D341Med (cell line): ENCODE results near the gene TUBA3D.
"Not testable (repeated sequence)": the region's sequence is repeated elsewhere in the genome, so short reads cannot be mapped to it uniquely, and the experiment has no call there.

ENCODE experiments used
- DNase-seq: peaks from one replicate; pipeline ENCODE4 v3.0.0; 2012; ENCODE audit warnings: low spot score

The TUBA3D gene

GRCh38 chr2:131514408-131515166 lies 38.7 kb downstream of the TUBA3D start:
- not testable (repeated sequence) for DNase-seq

DNA sequence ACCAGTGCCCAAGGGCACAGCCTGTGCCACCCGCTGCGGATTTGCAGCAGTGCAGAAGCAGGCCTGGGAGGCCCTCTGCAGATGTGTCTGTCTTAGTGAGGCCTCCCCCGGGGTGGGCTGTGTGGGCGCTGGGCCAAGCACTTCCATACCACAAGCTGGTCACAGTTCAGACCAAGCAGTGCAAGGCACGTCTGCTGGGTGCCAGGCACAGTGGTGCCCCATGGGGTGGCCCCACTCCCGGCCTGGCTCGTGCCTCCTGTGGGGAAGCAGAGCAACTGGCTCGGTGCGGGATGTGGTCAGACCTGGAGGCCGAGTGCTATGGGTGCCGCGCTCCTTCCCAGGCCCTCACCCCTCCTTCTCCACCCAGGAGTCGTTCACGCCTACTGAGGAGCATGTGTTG lies 39.3 kb downstream of the TUBA3D start:
- DNase-seq = not testable (repeated sequence)

- no peak for DNase-seq
Observed at GRCh38 chr2:131516011-131516410, 40.1 kb downstream of the TUBA3D start.

- DNase-seq = peak; percentile 54
Observed at GRCh38 chr2:131516621-131517020, 40.7 kb downstream of the TUBA3D start.

GRCh38 chr2:131517106-131517831 lies 41.4 kb downstream of the TUBA3D start:
- DNase-seq = no peak

DNA sequence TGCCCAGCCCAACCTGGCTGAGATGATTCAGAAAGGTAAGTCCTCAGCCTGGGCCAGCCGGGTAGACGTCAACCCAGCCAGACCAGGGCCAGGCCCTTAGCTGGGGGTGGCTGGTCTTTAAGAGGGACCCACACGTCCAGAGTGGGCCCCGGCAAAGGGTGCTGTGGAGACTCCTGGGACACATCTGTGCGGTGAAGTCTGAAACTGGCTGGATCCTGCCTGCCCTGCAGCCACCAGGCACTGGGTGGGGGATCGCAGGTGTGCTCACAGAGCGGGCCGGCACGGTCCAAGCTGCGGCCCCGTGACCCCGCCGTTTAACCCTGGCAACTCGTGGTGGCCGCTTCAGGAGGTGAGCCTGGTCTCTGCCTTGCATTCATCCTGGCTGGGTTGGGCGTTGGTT lies 41.9 kb downstream of the TUBA3D start:
- not testable (repeated sequence) for DNase-seq

DNA sequence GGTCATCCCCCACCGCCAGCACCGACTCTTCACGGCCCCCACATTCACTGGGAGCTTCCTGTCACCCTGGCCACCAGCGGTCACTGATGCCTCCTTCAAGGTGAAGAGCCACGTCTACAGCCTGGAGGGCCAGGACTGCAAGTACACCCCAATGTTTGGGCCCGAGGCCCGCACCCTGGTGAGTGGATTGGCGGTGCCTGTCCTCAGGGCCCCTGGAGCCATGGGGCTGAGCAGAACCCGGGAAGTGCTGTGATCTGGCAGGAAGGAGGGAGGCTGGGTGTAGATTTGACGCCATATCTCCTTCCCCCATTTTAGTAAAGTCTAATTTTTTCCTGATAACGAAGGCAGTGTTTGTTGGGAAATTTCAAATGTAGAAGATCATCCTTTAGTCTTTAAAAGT lies 42.6 kb downstream of the TUBA3D start:
- DNase-seq = not testable (repeated sequence)

DNA sequence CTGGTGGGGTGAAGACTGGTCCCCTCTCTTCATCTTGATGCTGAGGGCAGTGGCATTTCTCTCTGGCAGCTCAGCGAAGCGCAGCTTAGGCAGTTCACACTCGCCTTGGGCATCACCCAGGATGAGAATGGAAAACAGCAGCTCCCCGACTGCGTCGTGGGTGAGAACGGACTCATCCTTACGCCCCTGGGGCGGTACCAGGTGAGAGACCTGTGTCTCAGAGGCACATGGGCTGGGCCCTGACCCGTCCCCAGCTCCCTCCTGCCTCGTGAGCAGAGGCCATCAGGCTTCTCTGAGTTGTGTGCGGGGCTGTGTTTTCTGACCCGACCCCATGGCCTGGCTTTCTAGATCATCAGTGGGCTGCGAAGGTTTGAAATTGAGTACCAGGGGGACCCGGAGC lies 43.5 kb downstream of the TUBA3D start:
- DNase-seq = no peak

DNA sequence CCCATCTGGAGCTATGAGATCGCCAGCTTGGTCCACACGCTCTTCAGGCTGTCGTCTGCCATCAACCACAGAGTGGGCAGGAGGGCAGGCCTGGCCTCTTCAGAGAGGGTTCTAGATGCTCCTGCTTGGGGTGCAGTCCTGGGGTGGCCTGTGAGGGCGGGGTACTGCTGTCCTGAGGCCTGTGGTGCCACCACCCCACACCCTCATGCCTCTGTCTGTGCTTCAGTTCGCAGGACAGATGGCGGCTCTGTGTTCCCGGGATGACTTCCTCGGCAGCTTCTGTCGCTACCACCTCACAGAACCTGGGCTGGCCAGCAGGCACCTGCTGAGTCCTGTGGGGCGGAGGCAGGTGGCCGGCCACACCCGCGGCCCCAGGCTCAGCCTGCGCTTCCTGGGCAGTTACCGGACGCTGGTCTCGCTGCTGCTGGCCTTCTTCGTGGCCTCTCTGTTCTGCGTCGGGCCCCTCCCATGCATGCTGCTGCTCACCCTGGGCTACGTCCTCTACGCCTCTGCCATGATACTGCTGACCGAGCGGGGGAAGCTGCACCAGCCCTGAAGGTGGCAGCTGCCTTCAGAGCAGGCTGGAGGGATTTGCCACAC lies 44.1 kb downstream of the TUBA3D start:
- DNase-seq = not testable (repeated sequence)

- DNase-seq = no peak
Observed at GRCh38 chr2:131520526-131520925, 44.6 kb downstream of the TUBA3D start.

DNA sequence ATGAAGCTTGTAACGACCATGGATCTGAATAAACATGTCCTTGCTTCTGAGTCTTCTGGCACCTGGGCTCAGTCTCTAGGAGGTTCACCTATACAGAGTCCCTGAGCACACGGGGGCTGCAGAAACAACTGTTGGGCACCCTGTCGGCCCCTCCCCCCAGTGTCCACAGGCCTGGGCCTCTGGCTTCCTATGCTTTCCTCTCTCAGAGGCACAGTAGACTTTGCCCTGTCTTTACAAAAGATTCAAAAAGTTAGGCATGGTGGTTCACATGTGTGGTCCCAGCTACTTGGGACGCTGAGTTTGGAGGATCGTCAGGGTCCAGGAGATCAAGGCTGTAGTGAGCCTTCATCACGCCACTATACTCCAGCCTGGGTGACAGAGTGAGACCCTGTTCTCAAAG lies 45.6 kb downstream of the TUBA3D start:
- not testable (repeated sequence) for DNase-seq

- no peak for DNase-seq
Observed at GRCh38 chr2:131521961-131522781, 46.3 kb downstream of the TUBA3D start.

DNA sequence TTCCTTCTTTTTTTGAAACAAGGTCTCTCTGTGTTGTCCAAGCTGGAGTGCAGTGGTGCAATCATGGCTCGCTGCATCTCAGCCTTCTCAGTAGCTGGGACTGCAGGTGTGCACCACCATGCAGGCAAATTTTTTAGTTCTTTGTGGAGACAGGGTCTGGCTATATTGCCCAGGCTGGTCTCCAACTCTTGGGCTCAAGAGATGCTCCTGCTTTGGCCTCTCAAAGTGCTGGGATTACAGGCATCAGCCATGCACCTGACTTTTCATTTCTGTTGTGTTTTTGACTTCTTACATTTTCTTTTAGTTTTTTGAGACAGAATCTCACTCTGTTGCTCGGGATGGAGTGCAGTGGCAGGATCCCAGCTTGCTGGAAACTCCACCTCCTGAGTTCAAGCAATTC lies 49.3 kb downstream of the TUBA3D start:
- not testable (repeated sequence) for DNase-seq

- DNase-seq = not testable (repeated sequence)
Observed at GRCh38 chr2:131527131-131528001, 51.4 kb downstream of the TUBA3D start, which contains the start of gene CCDC74A. Gene CCDC74A, plus strand, starts transcription at chr2:131527888. Its CDS starts 83 bp downstream, at chr2:131527971.

DNA sequence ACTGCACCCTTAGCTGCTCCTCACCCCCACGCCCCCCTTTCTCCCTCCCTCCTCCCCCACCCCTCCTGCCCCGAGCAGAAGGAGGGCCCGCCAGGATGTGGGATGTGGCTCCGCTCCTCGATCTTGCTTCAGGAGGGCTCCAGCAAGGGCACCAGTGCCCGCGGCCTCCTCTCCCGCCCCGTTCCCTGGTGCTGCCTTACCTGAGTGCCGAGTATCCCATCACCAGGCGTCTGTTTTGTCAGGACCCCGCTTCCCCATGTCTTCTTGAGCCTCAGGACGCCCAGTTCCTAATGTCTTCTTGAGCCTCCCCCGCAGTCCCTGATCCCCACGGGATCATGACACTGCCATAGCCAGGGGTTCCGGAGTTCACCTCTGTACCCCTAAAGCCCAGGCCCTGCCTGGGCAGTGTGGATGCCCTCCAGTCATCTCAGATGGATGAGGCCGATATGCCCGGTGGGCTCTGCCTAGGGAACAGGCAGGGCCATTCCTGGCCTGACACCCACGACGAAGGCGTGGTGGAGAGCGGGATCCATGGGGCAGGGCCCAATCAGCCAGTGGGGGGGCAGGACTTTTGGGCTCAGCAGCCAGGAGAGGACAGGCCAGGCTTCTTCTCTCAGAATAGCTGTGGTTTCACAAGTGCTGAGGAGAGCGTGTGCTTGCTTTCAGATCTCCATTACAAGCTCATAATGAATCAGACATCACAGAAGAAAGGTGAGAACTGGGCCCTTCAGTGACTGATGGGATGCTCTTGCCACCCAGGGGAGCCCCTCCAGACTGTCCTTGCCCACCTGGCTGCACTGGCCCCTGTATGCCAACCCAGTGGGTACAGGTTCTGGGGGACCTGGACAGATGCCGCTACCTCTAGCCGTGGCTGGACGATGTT lies 53.3 kb downstream of the TUBA3D start:
- DNase-seq = not testable (repeated sequence)

- not testable (repeated sequence) for DNase-seq
Observed at GRCh38 chr2:131529864-131530445, 54.0 kb downstream of the TUBA3D start.

- DNase-seq = not testable (repeated sequence)
Observed at GRCh38 chr2:131530626-131531344, 54.9 kb downstream of the TUBA3D start.

DNA sequence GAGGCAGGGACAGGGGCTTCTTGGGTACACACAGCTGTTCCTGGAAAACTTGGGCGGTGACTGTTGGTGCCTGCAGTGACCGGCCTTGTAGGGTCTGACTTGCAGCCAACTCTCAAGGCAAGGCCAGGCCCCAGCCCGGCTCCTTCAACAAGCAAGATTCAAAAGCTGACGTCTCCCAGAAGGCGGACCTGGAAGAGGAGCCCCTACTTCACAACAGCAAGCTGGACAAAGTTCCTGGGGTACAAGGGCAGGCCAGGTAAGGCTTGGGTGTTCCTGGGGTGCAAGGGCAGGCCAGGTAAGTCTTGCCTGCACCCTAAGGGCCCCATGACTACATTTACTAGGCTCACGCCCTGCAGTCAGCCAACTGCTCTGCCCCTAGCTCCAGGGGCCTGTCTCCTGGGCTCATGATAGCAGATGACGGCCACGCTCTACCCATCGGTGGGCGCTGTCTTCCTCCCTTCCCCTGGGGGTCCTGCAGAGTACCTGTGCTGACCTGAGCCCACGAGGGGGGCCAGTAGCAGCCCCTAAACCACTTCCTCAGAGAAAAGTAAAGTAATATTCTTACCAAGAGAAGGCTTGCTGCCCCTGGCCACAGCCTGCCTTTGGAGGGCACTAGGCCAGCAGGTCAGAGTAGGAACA lies 55.7 kb downstream of the TUBA3D start:
- not testable (repeated sequence) for DNase-seq
